GM23338 (cell line): ENCODE data around the gene CXCL8.

Experiments used
- CREB1 ChIP-seq: fragments of 250-450 bp; sonication (Bioruptor Pico); IDR thresholded peaks from 2 replicates; pipeline ENCODE4 v1.5.0; 2020; ENCODE audit warnings: low read depth, mild to moderate bottlenecking, moderate library complexity
- CTCF ChIP-seq, 2 experiments: fragments of 200-600 bp in 1 of 2; sonication (generic) in 1 of 2; conservative IDR thresholded peaks; 2 replicates each; pipeline versions ENCODE4 v1.5.1 to v1.6.1; 2016 to 2017; ENCODE audit warnings: antibody characterized with exemption in 2 of 2, low read depth in 2 of 2, mild to moderate bottlenecking in 2 of 2, moderate library complexity in 1 of 2
- EZH2phosphoT487 ChIP-seq: fragments of 200-600 bp; sonication (generic); IDR thresholded peaks from one replicate; pipeline ENCODE4 v1.8.1; 2018; ENCODE audit warnings: antibody characterized with exemption; ENCODE audit not compliant: unreplicated experiment
- POLR2AphosphoS5 ChIP-seq: IDR thresholded peaks from 2 replicates; pipeline ENCODE4 v1.6.1; 2016; ENCODE audit warnings: antibody characterized with exemption, low read depth

DNA sequence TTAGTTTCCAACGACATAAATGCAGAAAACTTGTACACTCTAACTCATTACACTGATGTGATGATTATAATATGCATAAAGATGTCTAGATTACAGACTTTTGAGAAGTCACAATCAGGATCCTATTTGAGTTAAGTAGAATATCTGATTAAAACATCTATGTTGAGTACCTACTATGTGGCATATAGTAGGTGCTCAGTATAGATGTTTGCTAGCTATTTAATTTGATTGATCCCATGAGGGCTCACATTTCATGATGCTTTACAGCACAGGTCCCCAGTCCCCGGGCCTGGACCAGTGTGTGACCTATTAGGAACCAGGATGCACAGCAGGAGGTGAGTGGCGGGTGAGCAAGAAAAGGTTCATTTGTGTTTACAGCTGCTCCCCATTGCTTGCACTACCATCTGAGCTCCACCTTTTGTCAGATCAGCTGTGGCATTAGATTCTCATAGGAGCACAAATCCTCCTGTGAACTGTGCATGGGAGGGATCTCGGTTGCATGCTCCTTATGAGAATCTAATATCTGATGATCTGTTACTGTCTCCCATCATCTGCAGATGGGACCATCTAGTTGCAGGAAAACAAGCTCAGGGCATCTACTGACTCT, 33.0 kb upstream of the CXCL8 start:
- TF ChIP-seq POLR2AphosphoS5 (no peak), EZH2phosphoT487 (no peak), CTCF (conservative IDR thresholded peaks at IDR 0.05; ENCODE audit: low read depth in 2 of 2) (no peak), CREB1 (CRISPR knock-in tag) (no peak)
